Measurements from ENCODE around the gene ANKLE1.

ANKLE1 gene

DNA sequence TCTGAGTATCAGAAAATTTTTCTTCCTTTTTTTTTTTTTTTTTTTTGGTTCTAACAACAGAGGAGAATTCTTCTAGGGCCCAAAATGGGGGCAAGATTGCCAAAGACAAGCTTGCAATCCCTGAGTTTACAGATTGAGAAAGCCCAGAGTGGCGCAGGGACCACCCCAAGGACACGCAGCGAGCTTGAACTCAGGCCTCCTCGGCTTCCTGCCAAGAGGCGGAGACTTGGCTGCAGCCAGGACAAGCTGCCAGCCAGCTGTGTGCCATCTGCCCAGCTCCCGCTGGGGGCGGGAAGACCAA is 23.5 kb downstream of the ANKLE1 start (continued):
- TF ChIP-seq ZBTB8A (tag by site-specific recombination; IDR thresholded peaks at IDR 0.05) (no peak), ZNF837 (tag by site-specific recombination; IDR thresholded peaks at IDR 0.05) (no peak), ZNF16 (tag by site-specific recombination; IDR thresholded peaks at IDR 0.05; ENCODE audit: low read depth) (no peak), GLI4 (tag by site-specific recombination; IDR thresholded peaks at IDR 0.05) (no peak), ZNF707 (tag by site-specific recombination; IDR thresholded peaks at IDR 0.05) (no peak), KLF8 (tag by site-specific recombination; IDR thresholded peaks at IDR 0.05) (no peak), BCL11B (tag by site-specific recombination; IDR thresholded peaks at IDR 0.05; ENCODE audit: low read depth) (0 out of 2 replicates have a peak, but pooled peaks have one; percentile 25), ZNF426 (tag by site-specific recombination; IDR thresholded peaks at IDR 0.05) (no peak), ZNF768 (tag by site-specific recombination; IDR thresholded peaks at IDR 0.05) (peak; percentile 99; the same call in 1 of the 2 replicates), GFI1B (tag by site-specific recombination; IDR thresholded peaks at IDR 0.05) (no peak), ZNF585B (tag by site-specific recombination; IDR thresholded peaks at IDR 0.05) (no peak), ZNF274 (IDR thresholded peaks at IDR 0.05; ENCODE audit: low read length) (no peak), ZNF274 (tag by site-specific recombination; IDR thresholded peaks at IDR 0.05; ENCODE audit: borderline replicate concordance) (no peak), ZEB2 (tag by site-specific recombination; IDR thresholded peaks at IDR 0.05) (no peak), ZNF221 (tag by site-specific recombination; IDR thresholded peaks at IDR 0.05; ENCODE audit: borderline replicate concordance) (no peak), ZNF140 (tag by site-specific recombination; IDR thresholded peaks at IDR 0.05) (no peak), ZNF341 (tag by site-specific recombination; IDR thresholded peaks at IDR 0.05; ENCODE audit: low read depth) (no peak)
- TF ChIP-seq, protein P1, sequence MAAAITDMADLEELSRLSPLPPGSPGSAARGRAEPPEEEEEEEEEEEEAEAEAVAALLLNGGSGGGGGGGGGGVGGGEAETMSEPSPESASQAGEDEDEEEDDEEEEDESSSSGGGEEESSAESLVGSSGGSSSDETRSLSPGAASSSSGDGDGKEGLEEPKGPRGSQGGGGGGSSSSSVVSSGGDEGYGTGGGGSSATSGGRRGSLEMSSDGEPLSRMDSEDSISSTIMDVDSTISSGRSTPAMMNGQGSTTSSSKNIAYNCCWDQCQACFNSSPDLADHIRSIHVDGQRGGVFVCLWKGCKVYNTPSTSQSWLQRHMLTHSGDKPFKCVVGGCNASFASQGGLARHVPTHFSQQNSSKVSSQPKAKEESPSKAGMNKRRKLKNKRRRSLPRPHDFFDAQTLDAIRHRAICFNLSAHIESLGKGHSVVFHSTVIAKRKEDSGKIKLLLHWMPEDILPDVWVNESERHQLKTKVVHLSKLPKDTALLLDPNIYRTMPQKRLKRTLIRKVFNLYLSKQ (tag by site-specific recombination; IDR thresholded peaks at IDR 0.05; ENCODE audit: borderline replicate concordance), result no peak
- TF ChIP-seq, protein P2, sequence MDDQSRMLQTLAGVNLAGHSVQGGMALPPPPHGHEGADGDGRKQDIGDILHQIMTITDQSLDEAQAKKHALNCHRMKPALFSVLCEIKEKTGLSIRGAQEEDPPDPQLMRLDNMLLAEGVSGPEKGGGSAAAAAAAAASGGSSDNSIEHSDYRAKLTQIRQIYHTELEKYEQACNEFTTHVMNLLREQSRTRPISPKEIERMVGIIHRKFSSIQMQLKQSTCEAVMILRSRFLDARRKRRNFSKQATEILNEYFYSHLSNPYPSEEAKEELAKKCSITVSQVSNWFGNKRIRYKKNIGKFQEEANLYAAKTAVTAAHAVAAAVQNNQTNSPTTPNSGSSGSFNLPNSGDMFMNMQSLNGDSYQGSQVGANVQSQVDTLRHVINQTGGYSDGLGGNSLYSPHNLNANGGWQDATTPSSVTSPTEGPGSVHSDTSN (CRISPR knock-in tag; IDR thresholded peaks at IDR 0.05), result no peak
- TF ChIP-seq, protein P3, sequence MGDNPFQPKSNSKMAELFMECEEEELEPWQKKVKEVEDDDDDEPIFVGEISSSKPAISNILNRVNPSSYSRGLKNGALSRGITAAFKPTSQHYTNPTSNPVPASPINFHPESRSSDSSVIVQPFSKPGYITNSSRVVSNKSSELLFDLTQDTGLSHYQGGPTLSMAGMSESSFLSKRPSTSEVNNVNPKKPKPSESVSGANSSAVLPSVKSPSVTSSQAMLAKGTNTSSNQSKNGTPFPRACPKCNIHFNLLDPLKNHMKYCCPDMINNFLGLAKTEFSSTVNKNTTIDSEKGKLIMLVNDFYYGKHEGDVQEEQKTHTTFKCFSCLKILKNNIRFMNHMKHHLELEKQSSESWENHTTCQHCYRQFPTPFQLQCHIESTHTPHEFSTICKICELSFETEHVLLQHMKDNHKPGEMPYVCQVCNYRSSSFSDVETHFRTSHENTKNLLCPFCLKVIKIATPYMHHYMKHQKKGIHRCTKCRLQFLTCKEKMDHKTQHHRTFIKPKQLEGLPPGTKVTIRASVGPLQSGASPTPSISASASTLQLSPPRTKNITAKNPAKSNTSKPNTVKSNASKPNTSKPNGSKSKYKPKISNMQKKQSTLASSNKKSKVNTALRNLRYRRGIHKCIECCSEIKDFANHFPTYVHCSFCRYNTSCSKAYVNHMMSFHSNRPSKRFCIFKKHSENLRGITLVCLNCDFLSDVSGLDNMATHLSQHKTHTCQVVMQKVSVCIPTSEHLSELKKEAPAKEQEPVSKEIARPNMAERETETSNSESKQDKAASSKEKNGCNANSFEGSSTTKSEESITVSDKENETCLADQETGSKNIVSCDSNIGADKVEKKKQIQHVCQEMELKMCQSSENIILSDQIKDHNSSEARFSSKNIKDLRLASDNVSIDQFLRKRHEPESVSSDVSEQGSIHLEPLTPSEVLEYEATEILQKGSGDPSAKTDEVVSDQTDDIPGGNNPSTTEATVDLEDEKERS (tag by site-specific recombination; IDR thresholded peaks at IDR 0.05), result no peak
- TF ChIP-seq, protein P4, sequence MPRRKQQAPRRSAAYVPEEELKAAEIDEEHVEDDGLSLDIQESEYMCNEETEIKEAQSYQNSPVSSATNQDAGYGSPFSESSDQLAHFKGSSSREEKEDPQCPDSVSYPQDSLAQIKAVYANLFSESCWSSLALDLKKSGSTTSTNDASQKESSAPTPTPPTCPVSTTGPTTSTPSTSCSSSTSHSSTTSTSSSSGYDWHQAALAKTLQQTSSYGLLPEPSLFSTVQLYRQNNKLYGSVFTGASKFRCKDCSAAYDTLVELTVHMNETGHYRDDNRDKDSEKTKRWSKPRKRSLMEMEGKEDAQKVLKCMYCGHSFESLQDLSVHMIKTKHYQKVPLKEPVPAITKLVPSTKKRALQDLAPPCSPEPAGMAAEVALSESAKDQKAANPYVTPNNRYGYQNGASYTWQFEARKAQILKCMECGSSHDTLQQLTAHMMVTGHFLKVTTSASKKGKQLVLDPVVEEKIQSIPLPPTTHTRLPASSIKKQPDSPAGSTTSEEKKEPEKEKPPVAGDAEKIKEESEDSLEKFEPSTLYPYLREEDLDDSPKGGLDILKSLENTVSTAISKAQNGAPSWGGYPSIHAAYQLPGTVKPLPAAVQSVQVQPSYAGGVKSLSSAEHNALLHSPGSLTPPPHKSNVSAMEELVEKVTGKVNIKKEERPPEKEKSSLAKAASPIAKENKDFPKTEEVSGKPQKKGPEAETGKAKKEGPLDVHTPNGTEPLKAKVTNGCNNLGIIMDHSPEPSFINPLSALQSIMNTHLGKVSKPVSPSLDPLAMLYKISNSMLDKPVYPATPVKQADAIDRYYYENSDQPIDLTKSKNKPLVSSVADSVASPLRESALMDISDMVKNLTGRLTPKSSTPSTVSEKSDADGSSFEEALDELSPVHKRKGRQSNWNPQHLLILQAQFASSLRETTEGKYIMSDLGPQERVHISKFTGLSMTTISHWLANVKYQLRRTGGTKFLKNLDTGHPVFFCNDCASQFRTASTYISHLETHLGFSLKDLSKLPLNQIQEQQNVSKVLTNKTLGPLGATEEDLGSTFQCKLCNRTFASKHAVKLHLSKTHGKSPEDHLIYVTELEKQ (tag by site-specific recombination; IDR thresholded peaks at IDR 0.05; ENCODE audit: borderline replicate concordance), result no peak
- TF ChIP-seq, protein P5, sequence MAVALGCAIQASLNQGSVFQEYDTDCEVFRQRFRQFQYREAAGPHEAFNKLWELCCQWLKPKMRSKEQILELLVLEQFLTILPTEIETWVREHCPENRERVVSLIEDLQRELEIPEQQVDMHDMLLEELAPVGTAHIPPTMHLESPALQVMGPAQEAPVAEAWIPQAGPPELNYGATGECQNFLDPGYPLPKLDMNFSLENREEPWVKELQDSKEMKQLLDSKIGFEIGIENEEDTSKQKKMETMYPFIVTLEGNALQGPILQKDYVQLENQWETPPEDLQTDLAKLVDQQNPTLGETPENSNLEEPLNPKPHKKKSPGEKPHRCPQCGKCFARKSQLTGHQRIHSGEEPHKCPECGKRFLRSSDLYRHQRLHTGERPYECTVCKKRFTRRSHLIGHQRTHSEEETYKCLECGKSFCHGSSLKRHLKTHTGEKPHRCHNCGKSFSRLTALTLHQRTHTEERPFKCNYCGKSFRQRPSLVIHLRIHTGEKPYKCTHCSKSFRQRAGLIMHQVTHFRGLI (tag by site-specific recombination; IDR thresholded peaks at IDR 0.05), result peak; percentile 95; the same call in 1 of the 2 replicates

Measured in HEK293 (cell line).